ENCODE data around the gene NID2.

DNA sequence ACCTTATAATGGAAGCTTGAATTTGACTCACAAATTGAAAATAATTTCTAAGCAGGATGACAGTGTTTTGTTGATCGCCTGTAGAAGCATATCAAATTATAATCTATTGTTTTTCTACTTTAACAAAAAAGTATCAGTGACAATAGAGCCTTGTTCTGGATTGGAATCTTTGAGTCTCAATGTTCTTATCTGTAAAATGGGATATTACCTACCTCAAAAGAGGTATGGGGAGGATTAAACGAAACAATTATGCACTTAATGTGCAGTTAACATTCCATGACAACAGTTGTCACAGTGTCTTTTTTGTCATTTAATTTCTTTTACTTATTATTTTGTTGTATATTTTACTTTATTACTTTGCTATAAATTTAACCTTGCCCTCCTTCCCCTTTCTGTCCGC lies 78.4 kb downstream of the NID2 start:
- TF ChIP-seq SUZ12 (IDR thresholded peaks at IDR 0.05; ENCODE audit: extremely low read depth, insufficient read depth, insufficient read length) (no peak), YY1 (IDR thresholded peaks at IDR 0.05; ENCODE audit: insufficient read depth, insufficient read length) (no peak), ZNF274 (IDR thresholded peaks at IDR 0.05; ENCODE audit: low read depth, low read length) (no peak)
